A673 (cell line): Measurements from ENCODE around the gene ATF3. TPM values are rescaled to one million over a fixed set of nuclear protein-coding genes. Genes with fewer than 3 reads are reported as not detected.

ENCODE experiments used
- BruUV-seq: library from RNA; stranded (reverse); fragments of 400-500 nt; replicated peaks from 2 replicates; lab custom pipeline; 2021; lab: Mats Ljungman, UMichigan
- CTCF ChIA-PET: fragments of 300-600 bp; sonication (Branson Sonifier 250); formaldehyde crosslinking; loops from one replicate; lab custom pipeline; 2022; ENCODE audit warnings: antibody characterized with exemption; lab: Charles Lee
- POLR2A ChIA-PET: fragments of 300-600 bp; sonication (Branson Sonifier 250); formaldehyde crosslinking; loops from one replicate; lab custom pipeline; 2022; ENCODE audit warnings: antibody characterized with exemption; ENCODE audit not compliant: low non-redundant PET; lab: Charles Lee
- DNase-seq: peaks from one replicate; pipeline ENCODE4 v3.0.0-alpha.2; 2015; ENCODE audit warnings: low spot score
- H3K27ac ChIP-seq: fragments of 200-600 bp; sonication (generic); 2 replicates; pipeline ENCODE4 v1.5.1; 2016; ENCODE audit warnings: mixed run types, low read depth, mild to moderate bottlenecking, mixed read lengths, antibody characterized with exemption, low read length; ENCODE audit not compliant: poor library complexity, severe bottlenecking
- H3K27me3 ChIP-seq: fragments of 200-600 bp; sonication (generic); replicated peaks from 2 replicates; pipeline ENCODE4 v1.6.1; 2017; ENCODE audit warnings: mixed run types, low read depth, mild to moderate bottlenecking, mixed read lengths, antibody characterized with exemption, low read length; ENCODE audit not compliant: insufficient read depth, poor library complexity
- H3K36me3 ChIP-seq: fragments of 200-600 bp; sonication (generic); 2 replicates; pipeline ENCODE4 v1.6.1; 2016; ENCODE audit warnings: mixed run types, mild to moderate bottlenecking, mixed read lengths, antibody characterized with exemption, low read length; ENCODE audit not compliant: insufficient read depth, poor library complexity, severe bottlenecking
- H3K4me1 ChIP-seq: fragments of 200-600 bp; sonication (generic); 2 replicates; pipeline ENCODE4 v1.6.1; 2017; ENCODE audit warnings: mixed run types, mild to moderate bottlenecking, mixed read lengths, antibody characterized with exemption, low read length; ENCODE audit not compliant: insufficient read depth, poor library complexity, severe bottlenecking
- H3K4me3 ChIP-seq: fragments of 200-600 bp; sonication (generic); 2 replicates; pipeline ENCODE4 v1.5.1; 2016; ENCODE audit warnings: low read depth, mixed run types, mild to moderate bottlenecking, mixed read lengths, low read length; ENCODE audit not compliant: poor library complexity, severe bottlenecking
- H3K9me3 ChIP-seq: fragments of 200-600 bp; sonication (generic); 2 replicates; pipeline ENCODE4 v1.6.1; 2016; ENCODE audit warnings: mixed run types, low read depth, mild to moderate bottlenecking, mixed read lengths, antibody characterized with exemption, low read length; ENCODE audit not compliant: poor library complexity, severe bottlenecking
- EZH2 ChIP-seq: fragments of 200-600 bp; sonication (generic); IDR thresholded peaks from 2 replicates; pipeline ENCODE4 v1.6.1; 2017; ENCODE audit warnings: borderline replicate concordance, low read depth, mild to moderate bottlenecking, mixed read lengths, antibody characterized with exemption, low read length; ENCODE audit not compliant: poor library complexity, severe bottlenecking
- intact Hi-C: fragments of 100-400 bp; cut with micrococcal nuclease; formaldehyde crosslinking; loops from one replicate; pipeline ENCODE4 v1.10.0; 2022; ENCODE audit not compliant: unreplicated experiment
- total RNA-seq: library from RNA; stranded (reverse); gene quantifications from 2 replicates; pipeline ENCODE4 v1.2.3, GENCODE V29; 2021
- TF ChIP-seq, protein P1 (sequence below): fragments of 300-800, 200-600 bp; sonication (generic); conservative IDR thresholded peaks from 2 replicates; pipeline ENCODE4 v1.5.1; 2017; ENCODE audit warnings: low read depth, mild to moderate bottlenecking, antibody characterized with exemption, low read length, moderate library complexity, mixed read lengths

Gene ATF3
- total RNA-seq, 1 experiment from 2014 or later: 16.0 TPM

DNA sequence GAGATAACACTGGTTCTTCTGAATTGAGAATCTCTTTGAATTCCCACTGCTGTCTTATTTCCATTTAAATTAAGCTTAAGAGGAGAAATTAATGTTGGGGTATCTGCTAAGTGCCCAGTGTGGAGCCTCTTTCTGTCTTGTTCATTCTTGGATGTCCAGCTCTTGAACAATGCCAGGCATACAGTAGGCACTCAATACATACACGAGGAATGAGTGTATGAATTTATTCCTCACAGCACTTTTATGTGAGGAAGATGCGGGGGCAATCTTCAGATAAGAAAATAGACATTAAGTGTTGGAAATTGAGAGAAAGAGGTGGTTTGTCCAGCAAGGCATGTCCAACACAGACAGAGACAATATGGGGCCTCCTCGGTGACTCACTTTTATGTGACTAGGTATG, 11.8 kb upstream of the ATF3 start:
- no peak overlapping the region for H3K27ac ChIP-seq
- intact Hi-C loops: no loop called here
- BruUV-seq: no TSS peak
- no peak overlapping the region for H3K4me3 ChIP-seq
- H3K4me1 ChIP-seq: no peaks in the 10 kb centered on the region
- ChIA-PET CTCF (no interaction called here), POLR2A (no interaction called here)
- H3K27me3 ChIP-seq: peaks cover 8% of the 10 kb centered on the region
- no peaks in the 10 kb centered on the region for H3K36me3 ChIP-seq
- no peaks in the 10 kb centered on the region for H3K9me3 ChIP-seq
- DNase-seq: no peak
- no peak for TF ChIP-seq EZH2
- TF ChIP-seq, protein P1, sequence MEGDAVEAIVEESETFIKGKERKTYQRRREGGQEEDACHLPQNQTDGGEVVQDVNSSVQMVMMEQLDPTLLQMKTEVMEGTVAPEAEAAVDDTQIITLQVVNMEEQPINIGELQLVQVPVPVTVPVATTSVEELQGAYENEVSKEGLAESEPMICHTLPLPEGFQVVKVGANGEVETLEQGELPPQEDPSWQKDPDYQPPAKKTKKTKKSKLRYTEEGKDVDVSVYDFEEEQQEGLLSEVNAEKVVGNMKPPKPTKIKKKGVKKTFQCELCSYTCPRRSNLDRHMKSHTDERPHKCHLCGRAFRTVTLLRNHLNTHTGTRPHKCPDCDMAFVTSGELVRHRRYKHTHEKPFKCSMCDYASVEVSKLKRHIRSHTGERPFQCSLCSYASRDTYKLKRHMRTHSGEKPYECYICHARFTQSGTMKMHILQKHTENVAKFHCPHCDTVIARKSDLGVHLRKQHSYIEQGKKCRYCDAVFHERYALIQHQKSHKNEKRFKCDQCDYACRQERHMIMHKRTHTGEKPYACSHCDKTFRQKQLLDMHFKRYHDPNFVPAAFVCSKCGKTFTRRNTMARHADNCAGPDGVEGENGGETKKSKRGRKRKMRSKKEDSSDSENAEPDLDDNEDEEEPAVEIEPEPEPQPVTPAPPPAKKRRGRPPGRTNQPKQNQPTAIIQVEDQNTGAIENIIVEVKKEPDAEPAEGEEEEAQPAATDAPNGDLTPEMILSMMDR: no peak

DNA sequence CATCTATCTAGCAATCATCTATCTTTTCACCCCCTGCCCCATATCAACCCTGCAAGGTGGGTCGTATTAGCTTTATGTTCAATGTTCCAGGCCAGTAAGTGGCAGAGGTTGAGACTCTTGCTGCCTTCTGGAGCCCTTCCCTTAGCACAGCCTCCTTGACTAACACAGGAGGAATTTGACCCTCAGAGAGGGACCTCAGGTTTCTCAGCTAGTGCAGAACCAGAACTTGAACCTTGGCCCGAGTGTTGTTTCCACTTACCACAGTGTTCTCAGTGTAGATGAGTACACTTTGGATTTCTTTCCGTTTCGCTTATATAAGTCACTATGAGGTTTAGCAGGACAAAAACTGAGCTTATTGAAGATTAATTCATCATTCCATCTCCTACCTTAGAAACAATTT, 11.1 kb upstream of the ATF3 start:
- no peak for DNase-seq
- Histone ChIP-seq H3K4me3 (no peak overlapping the region), H3K4me1 (no peaks in the 10 kb centered on the region), H3K27me3 (peaks cover 15% of the 10 kb centered on the region), H3K9me3 (no peaks in the 10 kb centered on the region), H3K36me3 (no peaks in the 10 kb centered on the region), H3K27ac (no peak overlapping the region)
- no TSS peak for BruUV-seq
- TF ChIP-seq EZH2: no peak
- TF ChIP-seq, protein P1: no peak
- ChIA-PET POLR2A (no interaction called here), CTCF (no interaction called here)
- intact Hi-C loops: no loop called here

DNA sequence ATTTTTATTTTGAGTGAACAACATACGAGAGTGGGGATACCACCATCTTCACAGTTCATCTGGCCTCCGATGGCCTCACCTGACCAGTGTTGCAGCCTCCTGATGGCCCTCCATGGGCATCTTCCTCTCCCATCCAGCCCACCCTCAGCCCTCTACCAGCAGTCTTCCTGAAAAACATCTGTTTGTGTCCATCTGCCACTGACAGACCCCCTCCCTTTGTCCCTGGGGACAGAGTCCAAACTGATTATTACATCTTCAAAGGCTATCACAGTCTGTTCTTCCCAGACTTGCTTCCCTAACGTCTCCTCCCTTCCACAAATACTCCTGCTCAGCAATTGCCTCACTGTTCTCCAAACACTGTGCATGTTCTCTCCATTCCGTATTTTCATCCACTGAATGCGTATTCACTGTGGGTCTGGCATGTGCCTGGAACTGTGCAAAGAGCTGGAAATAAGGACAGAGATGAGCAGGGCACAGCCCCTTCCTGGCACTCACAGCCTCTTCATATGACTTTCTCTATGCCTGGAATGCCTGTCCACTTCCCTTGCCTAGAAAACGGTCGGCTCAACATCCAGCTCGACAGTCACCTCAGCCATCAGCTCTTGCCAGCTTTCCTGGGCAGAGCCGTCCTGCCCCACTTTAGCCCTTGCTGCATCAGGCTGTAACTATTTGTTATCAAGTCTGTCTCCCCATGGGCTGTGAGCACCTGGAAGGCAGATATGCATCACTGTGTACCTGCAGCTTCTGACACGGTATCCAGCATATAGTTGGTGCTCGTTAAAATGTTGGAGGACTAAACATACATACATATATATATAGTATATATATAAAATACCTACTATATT, 8.3 kb upstream of the ATF3 start:
- POLR2A ChIA-PET: no interaction called here
- Histone ChIP-seq H3K4me1 (no peaks in the 10 kb centered on the region), H3K9me3 (no peaks in the 10 kb centered on the region), H3K27ac (no peak overlapping the region), H3K4me3 (no peak overlapping the region), H3K36me3 (no peaks in the 10 kb centered on the region), H3K27me3 (peaks cover 43% of the 10 kb centered on the region)
- no peak for DNase-seq
- CTCF ChIA-PET: no interaction called here
- no TSS peak for BruUV-seq
- intact Hi-C loops: no loop called here
- TF ChIP-seq, protein P1: no peak
- no peak for TF ChIP-seq EZH2
